Natural killer cell (primary cell): ENCODE data around the gene DPY19L3. TPM values are rescaled to one million over a fixed set of nuclear protein-coding genes. Genes with fewer than 3 reads are reported as not detected.
A peak's percentile ranks its signal among the peaks of the same experiment; 100 is the strongest.
"Not testable (repeated sequence)": the region's sequence is repeated elsewhere in the genome, so short reads cannot be mapped to it uniquely, and the experiment has no call there.

ENCODE experiments used
- ATAC-seq, 3 donors: fragments of 150-1000 bp in 2 of 3; fragments of 200-7000 bp in 1 of 3; cut with Tn5 transposase; 1 replicate in 1 of 3; 2 replicates in 2 of 3; pipeline ENCODE4 v1.10.0; 2021; ENCODE audit warnings: mild to moderate bottlenecking in 2 of 3, moderate library complexity in 2 of 3
- DNase-seq, 2 donors: peaks; one replicate each; pipeline versions ENCODE4 v3.0.0 to v3.0.0-alpha.2; 2013 to 2021; ENCODE audit warnings: mixed read lengths in 1 of 2
- H3K27ac ChIP-seq: one replicate; pipeline ENCODE4 v1.5.1; 2013; ENCODE audit warnings: mild to moderate bottlenecking, low read length
- H3K27me3 ChIP-seq: one replicate; pipeline ENCODE4 v1.6.1; 2013; ENCODE audit warnings: low read length; ENCODE audit not compliant: control insufficient read depth, insufficient read depth
- H3K36me3 ChIP-seq: one replicate; pipeline ENCODE4 v1.6.1; 2013; ENCODE audit warnings: low read length; ENCODE audit not compliant: control insufficient read depth, insufficient read depth
- H3K4me1 ChIP-seq: one replicate; pipeline ENCODE4 v1.6.1; 2013; ENCODE audit warnings: low read length; ENCODE audit not compliant: control insufficient read depth, insufficient read depth
- H3K4me3 ChIP-seq: one replicate; pipeline ENCODE4 v1.5.1; 2013; ENCODE audit warnings: low read length
- H3K9me3 ChIP-seq: one replicate; pipeline ENCODE4 v1.6.1; 2013; ENCODE audit warnings: low read length; ENCODE audit not compliant: control insufficient read depth, insufficient read depth
- H3K27ac Mint-ChIP-seq, 2 donors: one replicate each; pipeline ENCODE4 v1.8.0; 2022; ENCODE audit warnings: mild to moderate bottlenecking in 2 of 2, mixed read lengths in 2 of 2, moderate library complexity in 1 of 2
- H3K27me3 Mint-ChIP-seq, 2 donors: one replicate each; pipeline ENCODE4 v1.8.0; 2022; ENCODE audit warnings: low read depth in 2 of 2, mixed read lengths in 2 of 2
- H3K36me3 Mint-ChIP-seq: one replicate; pipeline ENCODE4 v1.8.0; 2022; ENCODE audit warnings: mixed read lengths
- H3K4me1 Mint-ChIP-seq, 2 donors: one replicate each; pipeline ENCODE4 v1.8.0; 2022; ENCODE audit warnings: mixed read lengths in 2 of 2
- H3K4me3 Mint-ChIP-seq: one replicate; pipeline ENCODE4 v1.8.0; 2022; ENCODE audit warnings: mild to moderate bottlenecking, moderate library complexity, mixed read lengths
- H3K9me3 Mint-ChIP-seq, 2 donors: one replicate each; pipeline ENCODE4 v1.8.0; 2022; ENCODE audit warnings: mixed read lengths in 2 of 2
- WGBS: methylation state at CpG from one replicate; pipeline ENCODE4 v1.1.7; 2013; ENCODE audit warnings: missing lambda C conversion rate; ENCODE audit not compliant: insufficient coverage; 5-methylcytosine and 5-hydroxymethylcytosine counted together
- intact Hi-C: fragments of 100-400 bp; cut with micrococcal nuclease; formaldehyde crosslinking; loops from one replicate; pipeline ENCODE4 v1.14.2; 2022
- total RNA-seq, 4 donors: library from RNA; stranded (reverse); fragments of 120-200 nt in 1 of 4; gene quantifications; one replicate each; pipeline versions ENCODE4 v1.2.3 to v1.2.4, GENCODE V29; 2013 to 2022
- TF ChIP-seq, protein P1 (sequence below): fragments of 200-600 bp; IDR thresholded peaks from one replicate; pipeline ENCODE4 v1.8.0; 2022; ENCODE audit warnings: antibody characterized with exemption

DPY19L3 gene
- total RNA-seq, 3 donors from 2014 or later (not counting 1 experiment from before 2014, with no cell fraction given) = 26.7 to 28.1 (median 27.6) TPM

GRCh38 chr19:32498648-32499200, 93.2 kb downstream of the DPY19L3 start:
- Mint-ChIP-seq H3K36me3 (no peaks in the 10 kb centered on the region), H3K4me3 (peak overlapping the region; percentile 91), H3K27me3 (no peaks in the 10 kb centered on the region), H3K4me1 (peaks cover 41 to 52% of the 10 kb centered on the region in 2 donors), H3K27ac (peak overlapping the region; percentile 87 to 95), H3K9me3 (no peaks in the 10 kb centered on the region)
- no peaks in the 10 kb centered on the region for H3K27me3 ChIP-seq
- TF ChIP-seq, protein P1, sequence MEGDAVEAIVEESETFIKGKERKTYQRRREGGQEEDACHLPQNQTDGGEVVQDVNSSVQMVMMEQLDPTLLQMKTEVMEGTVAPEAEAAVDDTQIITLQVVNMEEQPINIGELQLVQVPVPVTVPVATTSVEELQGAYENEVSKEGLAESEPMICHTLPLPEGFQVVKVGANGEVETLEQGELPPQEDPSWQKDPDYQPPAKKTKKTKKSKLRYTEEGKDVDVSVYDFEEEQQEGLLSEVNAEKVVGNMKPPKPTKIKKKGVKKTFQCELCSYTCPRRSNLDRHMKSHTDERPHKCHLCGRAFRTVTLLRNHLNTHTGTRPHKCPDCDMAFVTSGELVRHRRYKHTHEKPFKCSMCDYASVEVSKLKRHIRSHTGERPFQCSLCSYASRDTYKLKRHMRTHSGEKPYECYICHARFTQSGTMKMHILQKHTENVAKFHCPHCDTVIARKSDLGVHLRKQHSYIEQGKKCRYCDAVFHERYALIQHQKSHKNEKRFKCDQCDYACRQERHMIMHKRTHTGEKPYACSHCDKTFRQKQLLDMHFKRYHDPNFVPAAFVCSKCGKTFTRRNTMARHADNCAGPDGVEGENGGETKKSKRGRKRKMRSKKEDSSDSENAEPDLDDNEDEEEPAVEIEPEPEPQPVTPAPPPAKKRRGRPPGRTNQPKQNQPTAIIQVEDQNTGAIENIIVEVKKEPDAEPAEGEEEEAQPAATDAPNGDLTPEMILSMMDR = no peak
- H3K4me3 ChIP-seq = no peak overlapping the region
- DNase-seq (peak; percentile 54 to 67), ATAC-seq (peak; percentile 93 to 99 (median 93))
- WGBS = 20% methylated on average over 6 of the region's 6 CpGs
- peaks cover 25% of the 10 kb centered on the region for H3K4me1 ChIP-seq
- no peaks in the 10 kb centered on the region for H3K36me3 ChIP-seq
- no peaks in the 10 kb centered on the region for H3K9me3 ChIP-seq
- intact Hi-C loops = no loop called here
- peak overlapping the region; percentile 70 for H3K27ac ChIP-seq

DNA sequence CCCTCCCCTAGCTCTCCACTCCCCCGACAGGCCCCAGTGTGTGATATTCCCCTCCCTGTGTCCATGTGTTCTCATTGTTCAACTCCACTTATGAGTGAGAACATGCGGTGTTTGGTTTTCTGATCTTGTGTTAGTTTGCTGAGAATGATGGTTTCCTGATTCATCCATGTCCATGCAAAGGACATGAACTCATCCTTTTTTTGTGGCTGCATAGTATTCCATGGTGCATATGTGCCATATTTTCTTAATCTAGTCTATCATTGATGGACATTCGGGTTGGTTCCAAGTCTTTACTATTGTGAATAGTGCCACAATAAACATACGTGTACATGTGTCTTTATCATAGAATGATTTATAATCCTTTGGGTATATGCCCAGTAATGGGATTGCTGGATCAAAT, 106.9 kb downstream of the DPY19L3 start:
- H3K9me3 Mint-ChIP-seq = not testable (repeated sequence)

GRCh38 chr19:32519023-32519422, 113.5 kb downstream of the DPY19L3 start:
- peak; percentile 29 to 67 (median 44) for ATAC-seq

More for the DNA sequence above, 106.9 kb downstream of the DPY19L3 start:
- H3K4me3 Mint-ChIP-seq, DNase-seq, H3K27ac Mint-ChIP-seq, H3K36me3 Mint-ChIP-seq, H3K36me3 ChIP-seq, H3K4me1 Mint-ChIP-seq, H3K27me3 ChIP-seq, H3K4me1 ChIP-seq, intact Hi-C loops, H3K9me3 ChIP-seq, ATAC-seq, H3K27me3 Mint-ChIP-seq, H3K27ac ChIP-seq, H3K4me3 ChIP-seq: not testable (repeated sequence)
- WGBS = 100% methylated on average over 1 of the region's 4 CpGs

DNA sequence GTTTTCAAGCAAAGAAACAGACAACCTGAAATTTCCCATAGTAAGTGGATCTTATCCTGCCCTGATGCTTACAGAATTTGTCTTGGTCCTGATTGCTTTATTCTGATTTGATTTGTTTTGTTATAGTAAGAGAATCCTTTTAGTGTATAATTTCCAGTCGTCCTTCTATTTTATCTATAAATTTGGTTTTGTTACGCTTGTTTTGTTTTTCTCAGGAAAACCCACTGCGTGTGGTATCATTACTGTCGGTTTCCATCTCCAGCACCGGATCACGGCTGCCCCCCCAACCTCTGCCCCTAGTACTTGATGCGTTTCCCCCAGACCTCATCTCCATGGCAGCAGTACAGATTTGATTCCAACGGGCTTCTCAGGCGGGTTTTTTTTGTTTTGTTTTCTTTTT, 117.4 kb downstream of the DPY19L3 start:
- ATAC-seq = no peak
- H3K27ac ChIP-seq = no peak overlapping the region

More at GRCh38 chr19:32519023-32519422, 113.5 kb downstream of the DPY19L3 start:
- intact Hi-C loops = no loop called here
- H3K4me3 ChIP-seq = no peak overlapping the region
- Mint-ChIP-seq H3K27me3 (no peaks in the 10 kb centered on the region), H3K4me1 (peaks cover 29 to 32% of the 10 kb centered on the region in 2 donors), H3K4me3 (peak overlapping the region; percentile 65), H3K27ac (peak overlapping the region; percentile 66 to 81), H3K9me3 (peaks cover 0 to 3% of the 10 kb centered on the region in 2 donors), H3K36me3 (no peaks in the 10 kb centered on the region)
- no peak overlapping the region for H3K27ac ChIP-seq
- no peaks in the 10 kb centered on the region for H3K27me3 ChIP-seq
- WGBS = 0% methylated on average over 1 of the region's 1 CpG
- peak in 1 of 2 donors; percentile 63 for DNase-seq
- peaks cover 9% of the 10 kb centered on the region for H3K4me1 ChIP-seq
- no peaks in the 10 kb centered on the region for H3K36me3 ChIP-seq
- TF ChIP-seq, protein P1 = no peak
- H3K9me3 ChIP-seq = no peaks in the 10 kb centered on the region

More for the DNA sequence above, 117.4 kb downstream of the DPY19L3 start:
- WGBS = 91% methylated on average over 9 of the region's 9 CpGs
- H3K4me1 Mint-ChIP-seq = peaks cover 24 to 26% of the 10 kb centered on the region in 2 donors
- Histone ChIP-seq H3K36me3 (no peaks in the 10 kb centered on the region), H3K27me3 (no peaks in the 10 kb centered on the region), H3K9me3 (no peaks in the 10 kb centered on the region), H3K4me1 (peaks cover 9% of the 10 kb centered on the region), H3K4me3 (no peak overlapping the region)
- TF ChIP-seq, protein P1 = no peak
- intact Hi-C loops = no loop called here
- no peak for DNase-seq
- no peaks in the 10 kb centered on the region for H3K36me3 Mint-ChIP-seq
- H3K9me3 Mint-ChIP-seq = peaks cover 0 to 3% of the 10 kb centered on the region in 2 donors
- peaks cover 0 to 9% of the 10 kb centered on the region in 2 donors for H3K27me3 Mint-ChIP-seq
- H3K4me3 Mint-ChIP-seq = no peak overlapping the region
- H3K27ac Mint-ChIP-seq = no peak overlapping the region
